K562 (cell line): ENCODE measurements around the gene TRIM31. TPM values are rescaled to one million over a fixed set of nuclear protein-coding genes. Genes with fewer than 3 reads are reported as not detected.

ENCODE experiments used
- HNRNPL ChIP-seq: fragments of 200-400 bp; formaldehyde crosslinking; IDR thresholded peaks from 2 replicates; pipeline ENCODE4 v1.6.1; 2017; ENCODE audit warnings: low read depth, mild to moderate bottlenecking, low read length
- NFIX ChIP-seq: fragments of 250-450 bp; sonication (Bioruptor Pico); IDR thresholded peaks from 2 replicates; pipeline ENCODE4 v1.4.0; 2020; ENCODE audit warnings: low read depth, mild to moderate bottlenecking, moderate library complexity
- NR2C2 ChIP-seq, 2 experiments: fragments of 200-800 bp in 1 of 2; sonication (Bioruptor generic) in 1 of 2; sonication (generic) in 1 of 2; formaldehyde crosslinking in 1 of 2; IDR thresholded peaks; 2 replicates each; pipeline versions ENCODE4 v1.6.1 to v1.8.0; 2016 to 2022; ENCODE audit warnings: mild to moderate bottlenecking in 1 of 2, missing compliant biosample characterization in 1 of 2, missing genetic modification characterization in 1 of 2, missing genetic modification reagents in 1 of 2
- ZNF232 ChIP-seq: sonication (generic); formaldehyde crosslinking; IDR thresholded peaks from 2 replicates; pipeline ENCODE4 v1.8.0; 2022; ENCODE audit warnings: mild to moderate bottlenecking, missing genetic modification reagents
- ZNF398 ChIP-seq: fragments of 250-450 bp; sonication (Bioruptor Pico); IDR thresholded peaks from 2 replicates; pipeline ENCODE4 v1.8.0; 2021; ENCODE audit warnings: moderate library complexity, mild to moderate bottlenecking, inconsistent platforms
- polyA plus RNA-seq, 8 experiments: library from polyadenylated mRNA; depleted of rRNA in 4 of 8; stranded (reverse) in 5 of 8; unstranded in 3 of 8; fragments of >200 nt; fragmentation: Nextera tagmentation in 2 of 8; fragmentation: Illumina TruSeq in 1 of 8; extraction: Ambion mirVana in 2 of 8; extraction: Trizol in 1 of 8; gene quantifications; 2 replicates each; pipeline versions ENCODE4 v1.2.1 to v1.2.3, GENCODE V29; 2011 to 2014; ENCODE audit warnings: inconsistent platforms in 1 of 8, missing spikeins in 1 of 8
- total RNA-seq, 7 experiments: library from RNA; depleted of rRNA in 6 of 7; stranded (reverse); fragments of >200 nt in 6 of 7; fragmentation: Illumina TruSeq in 2 of 7; extraction: Trizol in 2 of 7; gene quantifications; 2 replicates each; pipeline versions ENCODE4 v1.2.1 to v1.2.3, GENCODE V29; 2011 to 2021; ENCODE audit warnings: low replicate concordance in 1 of 7
- TF ChIP-seq, protein P1 (sequence below), 2 experiments: fragments of 450-650 bp in 1 of 2; sonication (generic) in 1 of 2; formaldehyde crosslinking in 1 of 2; IDR thresholded peaks; 2 replicates each; pipeline versions ENCODE4 v1.7.1 to v1.9.0; 2016 to 2022; ENCODE audit warnings: inconsistent platforms in 1 of 2, mild to moderate bottlenecking in 1 of 2, missing genetic modification reagents in 1 of 2
- TF ChIP-seq, protein P2 (sequence below): sonication (generic); formaldehyde crosslinking; IDR thresholded peaks from 2 replicates; pipeline ENCODE4 v1.5.0; 2020; ENCODE audit warnings: missing genetic modification reagents

Gene TRIM31
- total and polyA plus RNA-seq, 9 of the 15 experiments (the other 6 are each of a cell fraction or from before 2014, with no cell fraction given), result not detected

GRCh38 chr6:30156262-30156599 is 43.3 kb upstream of the TRIM31 start (continued):
- TF ChIP-seq NFIX (CRISPR knock-in tag), result peak; percentile 18; the same call in 1 of the 2 replicates
- no peak for TF ChIP-seq ZNF398 (CRISPR knock-in tag)
- TF ChIP-seq, protein P1, sequence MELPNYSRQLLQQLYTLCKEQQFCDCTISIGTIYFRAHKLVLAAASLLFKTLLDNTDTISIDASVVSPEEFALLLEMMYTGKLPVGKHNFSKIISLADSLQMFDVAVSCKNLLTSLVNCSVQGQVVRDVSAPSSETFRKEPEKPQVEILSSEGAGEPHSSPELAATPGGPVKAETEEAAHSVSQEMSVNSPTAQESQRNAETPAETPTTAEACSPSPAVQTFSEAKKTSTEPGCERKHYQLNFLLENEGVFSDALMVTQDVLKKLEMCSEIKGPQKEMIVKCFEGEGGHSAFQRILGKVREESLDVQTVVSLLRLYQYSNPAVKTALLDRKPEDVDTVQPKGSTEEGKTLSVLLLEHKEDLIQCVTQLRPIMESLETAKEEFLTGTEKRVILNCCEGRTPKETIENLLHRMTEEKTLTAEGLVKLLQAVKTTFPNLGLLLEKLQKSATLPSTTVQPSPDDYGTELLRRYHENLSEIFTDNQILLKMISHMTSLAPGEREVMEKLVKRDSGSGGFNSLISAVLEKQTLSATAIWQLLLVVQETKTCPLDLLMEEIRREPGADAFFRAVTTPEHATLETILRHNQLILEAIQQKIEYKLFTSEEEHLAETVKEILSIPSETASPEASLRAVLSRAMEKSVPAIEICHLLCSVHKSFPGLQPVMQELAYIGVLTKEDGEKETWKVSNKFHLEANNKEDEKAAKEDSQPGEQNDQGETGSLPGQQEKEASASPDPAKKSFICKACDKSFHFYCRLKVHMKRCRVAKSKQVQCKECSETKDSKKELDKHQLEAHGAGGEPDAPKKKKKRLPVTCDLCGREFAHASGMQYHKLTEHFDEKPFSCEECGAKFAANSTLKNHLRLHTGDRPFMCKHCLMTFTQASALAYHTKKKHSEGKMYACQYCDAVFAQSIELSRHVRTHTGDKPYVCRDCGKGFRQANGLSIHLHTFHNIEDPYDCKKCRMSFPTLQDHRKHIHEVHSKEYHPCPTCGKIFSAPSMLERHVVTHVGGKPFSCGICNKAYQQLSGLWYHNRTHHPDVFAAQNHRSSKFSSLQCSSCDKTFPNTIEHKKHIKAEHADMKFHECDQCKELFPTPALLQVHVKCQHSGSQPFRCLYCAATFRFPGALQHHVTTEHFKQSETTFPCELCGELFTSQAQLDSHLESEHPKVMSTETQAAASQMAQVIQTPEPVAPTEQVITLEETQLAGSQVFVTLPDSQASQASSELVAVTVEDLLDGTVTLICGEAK (IDR thresholded peaks at IDR 0.05), result peak; percentile 87
- TF ChIP-seq, protein P1 (CRISPR knock-in tag; IDR thresholded peaks at IDR 0.05), result no peak
- TF ChIP-seq ZNF232 (CRISPR knock-in tag), result no peak
- no peak for TF ChIP-seq NR2C2 (CRISPR knock-in tag; IDR thresholded peaks at IDR 0.05)
- peak; percentile 69 for TF ChIP-seq NR2C2 (tag; IDR thresholded peaks at IDR 0.05)
- TF ChIP-seq, protein P2, sequence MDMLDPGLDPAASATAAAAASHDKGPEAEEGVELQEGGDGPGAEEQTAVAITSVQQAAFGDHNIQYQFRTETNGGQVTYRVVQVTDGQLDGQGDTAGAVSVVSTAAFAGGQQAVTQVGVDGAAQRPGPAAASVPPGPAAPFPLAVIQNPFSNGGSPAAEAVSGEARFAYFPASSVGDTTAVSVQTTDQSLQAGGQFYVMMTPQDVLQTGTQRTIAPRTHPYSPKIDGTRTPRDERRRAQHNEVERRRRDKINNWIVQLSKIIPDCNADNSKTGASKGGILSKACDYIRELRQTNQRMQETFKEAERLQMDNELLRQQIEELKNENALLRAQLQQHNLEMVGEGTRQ, result no peak
- TF ChIP-seq HNRNPL, result no peak
